NCI-H1105 treated with DMSO at 0.1 percent for 48 hours (cell line): Measurements from ENCODE around the gene KCNMB2.

ENCODE experiments used
- DNase-seq: peaks from one replicate; lab custom pipeline; 2025; lab: John Stamatoyannopoulos, UW

Gene KCNMB2

GRCh38 chr3:178646186-178646862 lies 110.1 kb downstream of the KCNMB2 start:
- DNase-seq, result no peak

DNA sequence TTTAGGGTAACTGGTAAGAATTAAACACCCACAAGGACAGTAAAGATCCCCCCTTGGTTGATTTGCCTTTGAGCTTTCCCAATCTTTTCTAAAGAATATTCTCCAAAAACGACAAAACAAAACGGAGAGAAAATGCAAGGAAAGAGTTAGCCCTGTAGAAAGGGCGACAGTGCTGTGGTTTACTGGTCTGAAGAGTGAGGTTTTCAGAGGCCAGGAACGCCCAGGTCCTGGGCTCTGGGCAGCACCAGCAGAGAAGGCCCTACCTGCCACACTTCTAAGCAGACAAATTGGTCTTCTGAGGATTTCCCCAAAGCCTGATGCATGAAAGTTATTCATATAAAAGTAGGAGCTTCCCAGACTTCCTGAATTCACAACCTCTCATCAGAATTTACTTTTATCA lies 119.3 kb downstream of the KCNMB2 start:
- no peak for DNase-seq

DNA sequence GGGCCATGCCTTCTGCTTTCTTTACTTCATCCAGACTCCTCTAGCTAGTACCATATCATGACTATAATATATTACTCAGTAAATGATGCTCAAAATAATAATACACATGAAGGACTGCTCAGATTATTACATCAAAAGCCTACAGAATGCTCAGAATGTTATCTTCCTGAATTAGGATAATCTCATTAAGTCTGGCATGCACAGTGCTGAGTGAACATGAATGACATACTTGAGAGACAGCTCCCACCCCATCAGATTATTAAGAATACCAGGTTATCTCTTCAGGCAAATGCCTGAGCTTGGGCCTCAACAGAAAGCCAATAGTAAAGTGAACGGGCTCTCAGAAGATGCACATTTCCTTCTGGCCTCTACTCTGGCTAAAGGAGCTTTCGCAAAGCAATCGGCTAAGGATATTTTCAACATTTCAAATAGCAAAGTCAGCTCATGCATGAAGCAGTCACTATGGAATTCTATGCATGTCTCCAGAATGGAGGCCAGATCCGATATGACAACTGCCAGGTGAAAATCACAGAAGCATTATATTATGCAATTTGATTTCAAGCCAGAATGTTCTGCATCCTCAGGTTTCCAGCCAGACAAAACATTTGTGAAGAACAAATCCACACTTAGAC lies 122.6 kb downstream of the KCNMB2 start:
- DNase-seq, result no peak

DNA sequence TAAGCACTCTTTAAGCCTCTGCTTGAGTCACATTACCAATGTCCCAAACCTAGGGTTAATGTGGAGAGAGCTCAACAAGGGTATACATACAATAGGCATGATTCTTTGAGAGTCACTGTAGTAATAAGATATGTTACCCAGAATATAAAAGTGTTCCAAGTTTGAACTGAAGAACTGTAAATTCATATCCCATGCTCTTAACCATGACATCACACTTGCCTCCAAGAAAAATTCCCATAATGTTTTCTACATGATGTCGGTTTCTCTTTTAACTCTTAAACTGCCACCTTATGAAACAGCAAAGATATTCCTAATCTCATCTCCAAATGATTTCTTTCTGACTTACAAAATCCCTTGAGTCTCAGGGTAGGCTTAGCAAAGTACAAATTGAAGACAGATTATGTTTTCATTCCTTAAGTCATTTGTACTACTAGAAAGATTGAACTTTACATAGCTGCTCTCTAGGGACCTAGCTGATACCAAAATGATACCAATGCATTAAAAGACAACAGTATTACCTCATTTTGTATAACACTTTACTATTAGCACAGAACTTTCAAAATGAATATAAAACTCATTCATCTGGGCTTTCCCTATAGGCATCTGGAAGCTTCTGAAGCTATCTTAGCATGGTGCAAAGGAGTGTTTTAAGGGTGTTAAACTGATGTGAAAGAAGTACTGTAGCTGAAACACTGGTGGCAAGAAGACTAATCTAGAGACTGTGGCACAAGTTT lies 127.1 kb downstream of the KCNMB2 start:
- DNase-seq, result no peak

DNA sequence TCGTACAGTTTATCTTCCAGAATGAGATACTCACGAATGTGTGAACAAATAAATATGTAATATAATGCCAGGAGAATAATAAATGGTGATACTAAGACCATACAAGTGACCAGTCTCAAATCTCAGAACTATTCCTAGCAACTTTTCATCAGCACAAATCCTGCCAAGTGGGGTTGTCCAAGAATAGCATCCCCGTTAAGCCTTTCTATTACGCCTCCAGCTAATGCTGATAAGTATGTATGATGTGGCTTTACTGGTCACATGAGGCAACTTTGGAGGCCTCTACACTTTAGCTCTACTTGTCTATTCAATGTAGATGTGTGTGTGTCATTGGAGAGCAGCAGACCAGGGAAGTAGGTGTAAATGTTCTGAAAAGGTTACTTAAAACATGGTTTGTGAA lies 129.5 kb downstream of the KCNMB2 start:
- no peak for DNase-seq

DNA sequence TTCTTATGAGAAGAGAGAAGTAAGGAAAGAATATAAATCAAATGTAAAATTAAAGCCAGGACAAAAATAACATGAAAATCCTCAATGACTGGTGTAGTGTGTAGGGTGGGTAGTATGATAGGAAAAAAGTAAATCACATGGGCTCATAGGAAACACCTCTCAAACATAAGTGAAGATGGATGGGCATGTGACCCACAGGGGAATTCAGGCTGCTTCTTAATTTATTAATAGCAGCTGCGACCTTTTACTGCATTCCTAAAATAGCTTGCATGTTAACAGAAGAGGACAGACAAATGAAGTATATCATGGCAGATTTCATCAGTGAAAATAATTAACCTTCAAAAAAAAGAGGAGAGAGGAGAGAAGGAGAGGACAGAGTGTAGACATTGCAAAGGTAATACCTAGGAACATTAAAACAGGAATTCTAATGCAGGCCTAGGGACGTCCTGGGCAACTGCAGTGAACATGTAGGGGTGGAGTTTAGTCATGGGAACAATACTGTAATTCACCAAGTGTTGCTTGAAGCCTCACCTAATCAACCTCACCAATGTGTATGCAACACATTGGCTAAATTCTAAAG lies 132.9 kb downstream of the KCNMB2 start:
- DNase-seq, result no peak

DNA sequence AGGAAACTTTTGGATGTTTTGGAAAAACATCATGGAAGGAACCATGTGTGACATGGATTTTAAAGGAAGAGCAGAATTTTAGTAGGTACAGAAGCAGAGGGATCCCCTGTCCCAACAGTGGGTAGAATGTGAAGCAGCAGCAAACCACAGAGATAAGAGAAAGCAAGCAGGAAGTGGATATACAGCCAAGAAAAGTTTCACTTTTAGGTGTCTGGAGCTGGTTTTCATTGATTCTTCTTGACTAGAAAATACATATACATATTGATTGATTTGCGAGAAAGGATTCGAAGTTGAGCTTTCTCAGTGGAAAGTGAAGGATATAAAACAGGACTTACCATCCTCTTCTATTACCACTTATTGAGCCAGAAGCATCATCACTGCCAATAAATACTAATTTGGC lies 133.5 kb downstream of the KCNMB2 start:
- DNase-seq, result no peak

DNA sequence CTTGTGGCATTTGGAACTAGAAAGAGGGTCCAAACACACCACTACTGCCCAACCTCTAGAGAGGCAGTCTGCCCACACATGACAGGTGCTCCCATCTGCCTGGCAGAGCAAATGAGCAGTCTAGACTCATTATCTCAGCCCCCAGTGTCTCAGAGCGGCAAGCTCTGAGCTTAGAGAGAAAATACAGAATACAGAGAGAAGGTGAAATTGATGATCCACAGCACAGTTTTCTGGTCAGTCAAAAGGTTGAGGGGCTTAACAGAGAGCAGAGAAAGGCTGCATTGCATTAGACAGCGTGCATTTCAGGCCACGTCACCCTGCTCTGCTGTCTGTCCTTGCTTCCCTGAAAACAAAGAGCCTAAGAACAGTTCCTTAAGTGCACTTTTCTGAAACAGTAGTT lies 135.1 kb downstream of the KCNMB2 start:
- peak; percentile 11 for DNase-seq

GRCh38 chr3:178671791-178672190 lies 135.6 kb downstream of the KCNMB2 start:
- no peak for DNase-seq

- no peak for DNase-seq
These were observed 136.0 kb downstream of the KCNMB2 start for GRCh38 chr3:178672275-178672674.

GRCh38 chr3:178673529-178673928 lies 137.3 kb downstream of the KCNMB2 start:
- DNase-seq, result no peak

DNA sequence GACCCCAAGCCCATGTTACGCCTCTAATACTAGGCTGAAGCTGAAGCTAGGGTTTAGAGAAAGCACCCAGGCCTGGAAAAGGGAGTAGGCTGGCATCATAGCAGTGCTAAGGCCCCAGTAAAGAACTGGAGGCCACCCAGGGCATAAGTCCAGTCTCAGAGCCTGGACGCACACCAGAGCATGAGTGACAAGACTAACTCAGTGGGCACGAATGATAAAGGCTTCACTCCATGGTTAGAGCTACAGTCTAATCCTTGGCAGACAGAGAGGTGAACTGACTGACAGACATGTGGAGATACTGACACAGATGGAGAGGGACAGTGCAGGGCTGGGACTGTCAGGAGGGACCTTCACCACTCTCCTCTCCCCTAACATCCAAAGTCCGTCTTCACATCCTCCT lies 139.8 kb downstream of the KCNMB2 start:
- no peak for DNase-seq

GRCh38 chr3:178676942-178677790 lies 140.9 kb downstream of the KCNMB2 start:
- DNase-seq, result no peak

GRCh38 chr3:178677961-178678360 lies 141.7 kb downstream of the KCNMB2 start:
- no peak for DNase-seq

GRCh38 chr3:178680037-178680436 lies 143.8 kb downstream of the KCNMB2 start:
- no peak for DNase-seq

DNA sequence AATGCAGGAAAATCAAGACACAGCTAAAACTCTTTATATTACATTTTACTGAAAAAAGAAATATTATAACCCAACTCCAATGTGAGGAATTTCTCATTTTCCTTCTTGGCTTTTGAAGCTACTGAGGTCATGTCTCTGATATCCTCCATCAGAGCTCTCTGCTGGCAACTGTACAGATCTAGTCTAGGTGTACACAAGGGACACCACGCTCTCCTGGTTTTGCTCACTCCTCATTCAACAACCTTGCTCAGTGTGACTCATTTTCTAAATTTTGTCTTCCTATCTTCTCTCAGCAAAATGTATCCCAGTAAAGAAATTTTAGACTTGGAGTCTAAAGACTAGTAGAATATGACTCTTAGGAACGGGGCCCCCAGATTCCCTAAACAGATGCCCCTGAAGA lies 144.3 kb downstream of the KCNMB2 start:
- no peak for DNase-seq

- DNase-seq, result no peak
These were observed 148.8 kb downstream of the KCNMB2 start for GRCh38 chr3:178684881-178685590.

- DNase-seq, result no peak
These were observed 149.3 kb downstream of the KCNMB2 start for GRCh38 chr3:178685591-178685906.

GRCh38 chr3:178686826-178687225 lies 150.6 kb downstream of the KCNMB2 start:
- DNase-seq, result no peak

DNA sequence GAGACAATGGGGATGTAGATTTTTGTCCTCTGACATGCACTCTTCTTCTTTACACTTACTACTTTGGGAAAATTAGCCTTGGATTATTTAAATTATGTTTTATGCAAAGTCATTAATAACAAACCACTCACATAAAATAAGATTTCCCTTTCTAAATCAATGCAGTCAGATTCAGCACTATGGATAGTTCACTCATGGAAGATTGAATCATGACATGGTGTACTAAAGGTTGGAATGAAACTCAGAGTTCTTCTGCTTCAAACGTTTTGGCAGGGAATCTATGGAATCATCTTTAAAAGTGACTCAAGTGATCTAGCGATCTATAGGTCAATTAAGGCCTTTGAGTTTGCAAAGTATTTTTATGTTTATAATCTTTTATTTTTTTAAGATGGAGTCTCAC lies 154.3 kb downstream of the KCNMB2 start:
- DNase-seq, result no peak

GRCh38 chr3:178699364-178699763 lies 163.1 kb downstream of the KCNMB2 start:
- no peak for DNase-seq

GRCh38 chr3:178699810-178700209 lies 163.6 kb downstream of the KCNMB2 start:
- DNase-seq, result peak; percentile 68
